B cell (primary cell): ENCODE data around the gene TEDC2.

ENCODE experiments used
- EZH2 ChIP-seq: IDR thresholded peaks from 2 replicates; pipeline ENCODE4 v1.6.1; 2012; ENCODE audit warnings: borderline replicate concordance, low read depth, mild to moderate bottlenecking, moderate library complexity, low read length; ENCODE audit not compliant: insufficient read depth, poor library complexity, severe bottlenecking
- TF ChIP-seq, protein P1 (sequence below): fragments of 200-600 bp; IDR thresholded peaks from one replicate; pipeline ENCODE4 v1.8.0; 2022; ENCODE audit warnings: antibody characterized with exemption, mild to moderate bottlenecking

DNA sequence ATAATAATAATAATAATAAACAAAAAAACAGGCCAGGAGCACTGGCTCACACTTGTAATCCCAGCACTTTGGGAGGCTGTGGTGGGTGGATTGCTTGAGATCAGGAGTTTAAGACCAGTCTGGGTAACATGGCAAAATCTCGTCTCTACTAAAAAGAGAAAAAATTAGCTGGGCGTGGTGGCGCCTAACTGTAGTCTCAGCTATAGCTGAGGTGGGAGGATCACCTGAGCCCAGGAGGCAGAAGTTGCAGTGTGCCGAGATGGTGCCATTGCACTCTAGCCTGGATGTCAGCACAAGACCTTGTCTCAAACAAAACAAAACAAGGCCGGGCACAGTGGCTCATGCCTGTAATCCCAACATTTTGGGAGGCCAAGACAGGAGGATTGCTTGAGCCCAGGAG is 35.1 kb downstream of the TEDC2 start:
- TF ChIP-seq, protein P1, sequence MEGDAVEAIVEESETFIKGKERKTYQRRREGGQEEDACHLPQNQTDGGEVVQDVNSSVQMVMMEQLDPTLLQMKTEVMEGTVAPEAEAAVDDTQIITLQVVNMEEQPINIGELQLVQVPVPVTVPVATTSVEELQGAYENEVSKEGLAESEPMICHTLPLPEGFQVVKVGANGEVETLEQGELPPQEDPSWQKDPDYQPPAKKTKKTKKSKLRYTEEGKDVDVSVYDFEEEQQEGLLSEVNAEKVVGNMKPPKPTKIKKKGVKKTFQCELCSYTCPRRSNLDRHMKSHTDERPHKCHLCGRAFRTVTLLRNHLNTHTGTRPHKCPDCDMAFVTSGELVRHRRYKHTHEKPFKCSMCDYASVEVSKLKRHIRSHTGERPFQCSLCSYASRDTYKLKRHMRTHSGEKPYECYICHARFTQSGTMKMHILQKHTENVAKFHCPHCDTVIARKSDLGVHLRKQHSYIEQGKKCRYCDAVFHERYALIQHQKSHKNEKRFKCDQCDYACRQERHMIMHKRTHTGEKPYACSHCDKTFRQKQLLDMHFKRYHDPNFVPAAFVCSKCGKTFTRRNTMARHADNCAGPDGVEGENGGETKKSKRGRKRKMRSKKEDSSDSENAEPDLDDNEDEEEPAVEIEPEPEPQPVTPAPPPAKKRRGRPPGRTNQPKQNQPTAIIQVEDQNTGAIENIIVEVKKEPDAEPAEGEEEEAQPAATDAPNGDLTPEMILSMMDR, result no peak
- no peak for TF ChIP-seq EZH2
